DND-41 (cell line): ENCODE measurements around the gene TBL1XR1.

ENCODE experiments used
- EZH2 ChIP-seq: IDR thresholded peaks from 3 replicates; pipeline ENCODE4 v1.6.1; 2012; ENCODE audit warnings: borderline replicate concordance, low read depth, mild to moderate bottlenecking, moderate library complexity, low read length, inconsistent platforms; ENCODE audit not compliant: severe bottlenecking
- TF ChIP-seq, protein P1 (sequence below): IDR thresholded peaks from 2 replicates; pipeline ENCODE4 v1.5.1; 2012; ENCODE audit warnings: borderline replicate concordance, low read length, moderate library complexity, mild to moderate bottlenecking; ENCODE audit not compliant: poor library complexity, severe bottlenecking; ENCODE audit errors: extremely low read depth

GRCh38 chr3:177108648-177109047, 88.6 kb downstream of the TBL1XR1 start:
- TF ChIP-seq EZH2: no peak
- TF ChIP-seq, protein P1, sequence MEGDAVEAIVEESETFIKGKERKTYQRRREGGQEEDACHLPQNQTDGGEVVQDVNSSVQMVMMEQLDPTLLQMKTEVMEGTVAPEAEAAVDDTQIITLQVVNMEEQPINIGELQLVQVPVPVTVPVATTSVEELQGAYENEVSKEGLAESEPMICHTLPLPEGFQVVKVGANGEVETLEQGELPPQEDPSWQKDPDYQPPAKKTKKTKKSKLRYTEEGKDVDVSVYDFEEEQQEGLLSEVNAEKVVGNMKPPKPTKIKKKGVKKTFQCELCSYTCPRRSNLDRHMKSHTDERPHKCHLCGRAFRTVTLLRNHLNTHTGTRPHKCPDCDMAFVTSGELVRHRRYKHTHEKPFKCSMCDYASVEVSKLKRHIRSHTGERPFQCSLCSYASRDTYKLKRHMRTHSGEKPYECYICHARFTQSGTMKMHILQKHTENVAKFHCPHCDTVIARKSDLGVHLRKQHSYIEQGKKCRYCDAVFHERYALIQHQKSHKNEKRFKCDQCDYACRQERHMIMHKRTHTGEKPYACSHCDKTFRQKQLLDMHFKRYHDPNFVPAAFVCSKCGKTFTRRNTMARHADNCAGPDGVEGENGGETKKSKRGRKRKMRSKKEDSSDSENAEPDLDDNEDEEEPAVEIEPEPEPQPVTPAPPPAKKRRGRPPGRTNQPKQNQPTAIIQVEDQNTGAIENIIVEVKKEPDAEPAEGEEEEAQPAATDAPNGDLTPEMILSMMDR: no peak
